HG02938 (cell line): ENCODE data around the gene MTG2.

Source experiments
- ATAC-seq: cut with Tn5 transposase; IDR thresholded peaks from one replicate; pipeline ENCODE4 v1.9.1; 2021; ENCODE audit warnings: mild to moderate bottlenecking, moderate library complexity; ENCODE audit not compliant: unreplicated experiment

The MTG2 gene

GRCh38 chr20:62160876-62161275 lies 22.0 kb upstream of the MTG2 start:
- ATAC-seq: no peak

- no peak for ATAC-seq
Measured at GRCh38 chr20:62161347-62161746, 21.5 kb upstream of the MTG2 start.

- no peak for ATAC-seq
Measured at GRCh38 chr20:62162765-62163484, 19.9 kb upstream of the MTG2 start.

GRCh38 chr20:62163485-62163865 lies 19.4 kb upstream of the MTG2 start:
- no peak for ATAC-seq

GRCh38 chr20:62163986-62164762 lies 18.7 kb upstream of the MTG2 start:
- ATAC-seq: no peak

- ATAC-seq: no peak
Measured at GRCh38 chr20:62164879-62165761, 17.7 kb upstream of the MTG2 start.

GRCh38 chr20:62165762-62166399 lies 16.9 kb upstream of the MTG2 start:
- ATAC-seq: no peak

- no peak for ATAC-seq
Measured at GRCh38 chr20:62167474-62167873, 15.4 kb upstream of the MTG2 start.

GRCh38 chr20:62168061-62168460 lies 14.8 kb upstream of the MTG2 start:
- ATAC-seq: no peak

GRCh38 chr20:62168890-62169435 lies 13.9 kb upstream of the MTG2 start:
- ATAC-seq: no peak

GRCh38 chr20:62170536-62170935 lies 12.3 kb upstream of the MTG2 start:
- no peak for ATAC-seq

- no peak for ATAC-seq
Measured at GRCh38 chr20:62171245-62171644, 11.6 kb upstream of the MTG2 start.

GRCh38 chr20:62172666-62173065 lies 10.2 kb upstream of the MTG2 start:
- ATAC-seq: no peak

- no peak for ATAC-seq
Measured at GRCh38 chr20:62174021-62174804, 8.6 kb upstream of the MTG2 start.

- no peak for ATAC-seq
Measured at GRCh38 chr20:62174870-62175624, 7.8 kb upstream of the MTG2 start.

- no peak for ATAC-seq
Measured at GRCh38 chr20:62175711-62176110, 7.1 kb upstream of the MTG2 start.

- no peak for ATAC-seq
Measured at GRCh38 chr20:62176866-62177265, 6.0 kb upstream of the MTG2 start.

- no peak for ATAC-seq
Measured at GRCh38 chr20:62177307-62177706, 5.5 kb upstream of the MTG2 start.
